Transverse colon (tissue), 4 donors: ENCODE results near the gene ESCO1. TPM values are rescaled to one million over a fixed set of nuclear protein-coding genes. Genes with fewer than 3 reads are reported as not detected.

ENCODE experiments used
- DNase-seq: peaks from one replicate; pipeline ENCODE4 v3.0.0-alpha.2; 2019
- H3K27ac ChIP-seq, 4 donors: fragments of 200-600 bp; sonication (generic); 2 replicates each; pipeline ENCODE4 v1.5.1; 2016 to 2018; ENCODE audit warnings: inconsistent platforms in 4 of 4
- H3K27me3 ChIP-seq: fragments of 200-600 bp; sonication (generic); 2 replicates; pipeline ENCODE4 v1.5.1; 2017; ENCODE audit warnings: inconsistent platforms
- H3K36me3 ChIP-seq, 4 donors: fragments of 200-600 bp; sonication (generic); 2 replicates each; pipeline ENCODE4 v1.5.1; 2017 to 2019; ENCODE audit warnings: inconsistent platforms in 4 of 4
- H3K4me1 ChIP-seq, 4 donors: fragments of 200-600 bp; sonication (generic); 2 replicates each; pipeline ENCODE4 v1.5.1; 2017 to 2020; ENCODE audit warnings: inconsistent platforms in 4 of 4
- H3K4me3 ChIP-seq, 4 donors: fragments of 200-600 bp; sonication (generic); 1 replicate in 1 of 4; 2 replicates in 3 of 4; pipeline versions ENCODE4 v1.5.1 to v1.6.1; 2017 to 2019; ENCODE audit warnings: inconsistent platforms in 4 of 4
- H3K9me3 ChIP-seq, 2 donors: fragments of 200-600 bp; sonication (generic); 2 replicates each; pipeline ENCODE4 v1.5.1; 2017 to 2019; ENCODE audit warnings: inconsistent platforms in 2 of 2
- EP300 ChIP-seq: sonication (generic); formaldehyde crosslinking; IDR thresholded peaks from one replicate; pipeline ENCODE4 v1.6.1; 2017; ENCODE audit warnings: antibody characterized with exemption, low read depth
- POLR2A ChIP-seq: fragments of 450-650 bp; IDR thresholded peaks from one replicate; pipeline ENCODE4 v1.6.1; 2016; ENCODE audit warnings: antibody characterized with exemption, mild to moderate bottlenecking, moderate library complexity
- POLR2AphosphoS5 ChIP-seq, 3 donors: sonication (generic); formaldehyde crosslinking; IDR thresholded peaks; one replicate each; pipeline ENCODE4 v1.6.1; 2016; ENCODE audit warnings: antibody characterized with exemption in 3 of 3
- WGBS, 2 donors: methylation state at CpG; one replicate each; pipeline ENCODE4 v1.1.5; 2018; ENCODE audit warnings: low coverage in 1 of 2; 5-methylcytosine and 5-hydroxymethylcytosine counted together
- in situ Hi-C, 4 donors: fragments of 200-750 bp; cut with MboI; loops; one replicate each; pipeline versions ENCODE4 v1.15.0 to v1.15.1; 2017; ENCODE audit warnings: low sequenced_read_pairs in 3 of 4, low pct_ligation_motif_present in 1 of 4, low pct_unique_long_range_greater_than_20kb in 1 of 4
- intact Hi-C: fragments of 100-400 bp; cut with DNase I; formaldehyde crosslinking; loops from one replicate; pipeline ENCODE4 v1.15.1; 2023; ENCODE audit warnings: low total_unique reads
- total RNA-seq, 4 donors: library from RNA; depleted of rRNA; stranded (reverse); fragments of >200 nt; gene quantifications; one replicate each; pipeline ENCODE4 v1.1.0, GENCODE V29; 2016
- TF ChIP-seq, protein P1 (sequence below), 5 experiments: fragments of 200-600 bp in 3 of 5; fragments of 450-650 bp in 2 of 5; sonication (generic) in 3 of 5; IDR thresholded peaks; 1 replicate in 2 of 5; 2 replicates in 3 of 5; pipeline ENCODE4 v1.5.1; 2016 to 2017; ENCODE audit warnings: antibody characterized with exemption in 5 of 5, inconsistent platforms in 3 of 5, mild to moderate bottlenecking in 2 of 5, moderate library complexity in 1 of 5

ESCO1 gene
- total RNA-seq, 4 donors from 2014 or later: 7.1 to 39.0 (median 18.6) TPM

GRCh38 chr18:21490748-21491147 lies 109.8 kb downstream of the ESCO1 start:
- in situ Hi-C loops: no loop called here
- H3K27me3 ChIP-seq: no peaks in the 10 kb centered on the region
- no peak overlapping the region for H3K27ac ChIP-seq
- no peaks in the 10 kb centered on the region for H3K9me3 ChIP-seq
- H3K36me3 ChIP-seq: no peaks in the 10 kb centered on the region
- DNase-seq: no peak
- WGBS, 2 donors: 69 to 71% methylated on average over 1 to 4 of the region's 4 CpGs
- H3K4me1 ChIP-seq: no peaks in the 10 kb centered on the region
- no peak overlapping the region for H3K4me3 ChIP-seq
- TF ChIP-seq EP300 (no peak), POLR2AphosphoS5 (IDR thresholded peaks at IDR 0.05) (no peak), POLR2A (no peak)
- TF ChIP-seq, protein P1, sequence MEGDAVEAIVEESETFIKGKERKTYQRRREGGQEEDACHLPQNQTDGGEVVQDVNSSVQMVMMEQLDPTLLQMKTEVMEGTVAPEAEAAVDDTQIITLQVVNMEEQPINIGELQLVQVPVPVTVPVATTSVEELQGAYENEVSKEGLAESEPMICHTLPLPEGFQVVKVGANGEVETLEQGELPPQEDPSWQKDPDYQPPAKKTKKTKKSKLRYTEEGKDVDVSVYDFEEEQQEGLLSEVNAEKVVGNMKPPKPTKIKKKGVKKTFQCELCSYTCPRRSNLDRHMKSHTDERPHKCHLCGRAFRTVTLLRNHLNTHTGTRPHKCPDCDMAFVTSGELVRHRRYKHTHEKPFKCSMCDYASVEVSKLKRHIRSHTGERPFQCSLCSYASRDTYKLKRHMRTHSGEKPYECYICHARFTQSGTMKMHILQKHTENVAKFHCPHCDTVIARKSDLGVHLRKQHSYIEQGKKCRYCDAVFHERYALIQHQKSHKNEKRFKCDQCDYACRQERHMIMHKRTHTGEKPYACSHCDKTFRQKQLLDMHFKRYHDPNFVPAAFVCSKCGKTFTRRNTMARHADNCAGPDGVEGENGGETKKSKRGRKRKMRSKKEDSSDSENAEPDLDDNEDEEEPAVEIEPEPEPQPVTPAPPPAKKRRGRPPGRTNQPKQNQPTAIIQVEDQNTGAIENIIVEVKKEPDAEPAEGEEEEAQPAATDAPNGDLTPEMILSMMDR (IDR thresholded peaks at IDR 0.05): no peak
- intact Hi-C loops: no loop called here

- no peaks in the 10 kb centered on the region for H3K4me1 ChIP-seq
- 92 to 95% methylated on average over 4 to 15 of the region's 15 CpGs for WGBS, 2 donors
- H3K27ac ChIP-seq: no peak overlapping the region
- no peaks in the 10 kb centered on the region for H3K27me3 ChIP-seq
- DNase-seq: no peak
- no peaks in the 10 kb centered on the region for H3K36me3 ChIP-seq
- in situ Hi-C loops: no loop called here
- TF ChIP-seq EP300 (no peak), POLR2AphosphoS5 (IDR thresholded peaks at IDR 0.05) (no peak), POLR2A (no peak)
- TF ChIP-seq, protein P1 (IDR thresholded peaks at IDR 0.05): no peak
- H3K4me3 ChIP-seq: no peak overlapping the region
- intact Hi-C loops: no loop called here
- H3K9me3 ChIP-seq: no peaks in the 10 kb centered on the region
These were observed 110.5 kb downstream of the ESCO1 start for GRCh38 chr18:21489919-21490495.

DNA sequence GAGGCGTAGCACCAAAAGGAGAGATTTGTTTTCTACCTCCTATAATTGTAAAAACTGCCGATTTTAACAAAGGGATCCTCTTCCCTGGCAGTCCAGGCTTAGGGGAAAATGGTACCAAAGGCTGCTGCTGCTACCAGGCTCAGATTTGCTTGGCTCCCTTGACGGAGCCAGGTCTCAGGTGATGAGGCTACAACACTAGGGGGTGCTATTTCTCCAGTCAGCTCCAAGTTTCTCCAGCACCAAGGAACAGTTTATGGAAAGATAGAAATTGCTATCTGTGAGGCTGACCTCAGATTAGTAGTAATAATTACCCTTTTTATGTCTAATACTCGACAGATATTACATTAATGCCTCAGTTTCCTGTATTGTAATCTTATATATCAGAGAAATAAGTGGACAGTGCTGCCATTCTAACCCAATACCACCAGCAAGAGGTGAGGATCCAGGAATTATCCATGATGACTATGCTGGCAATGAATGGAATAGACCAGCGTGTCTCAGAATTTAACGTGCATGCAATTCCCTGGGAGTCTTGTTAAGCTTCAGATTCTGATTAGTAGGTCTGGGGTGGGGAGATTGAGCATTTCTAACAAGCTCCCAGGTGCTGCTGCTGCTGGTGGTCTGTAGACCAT lies 111.3 kb downstream of the ESCO1 start:
- in situ Hi-C loops (no loop called here), intact Hi-C loops (no loop called here)
- no peaks in the 10 kb centered on the region for H3K9me3 ChIP-seq
- WGBS, 2 donors: 57 to 83% methylated on average over 1 to 6 of the region's 6 CpGs
- no peaks in the 10 kb centered on the region for H3K4me1 ChIP-seq
- no peaks in the 10 kb centered on the region for H3K27me3 ChIP-seq
- no peaks in the 10 kb centered on the region for H3K36me3 ChIP-seq
- no peak overlapping the region for H3K4me3 ChIP-seq
- no peak for TF ChIP-seq POLR2A
- TF ChIP-seq EP300: no peak
- TF ChIP-seq, protein P1 (IDR thresholded peaks at IDR 0.05): peak; percentile 51 to 70 (median 68)
- no peak for TF ChIP-seq POLR2AphosphoS5 (IDR thresholded peaks at IDR 0.05)
- peak; percentile 47 for DNase-seq
- no peak overlapping the region for H3K27ac ChIP-seq

GRCh38 chr18:21486905-21487437 lies 113.5 kb downstream of the ESCO1 start:
- intact Hi-C loops: no loop called here
- no peak for DNase-seq
- no peak overlapping the region for H3K27ac ChIP-seq
- H3K27me3 ChIP-seq: no peaks in the 10 kb centered on the region
- no peak for TF ChIP-seq POLR2AphosphoS5 (IDR thresholded peaks at IDR 0.05)
- TF ChIP-seq, protein P1 (IDR thresholded peaks at IDR 0.05): no peak
- no peak for TF ChIP-seq POLR2A
- TF ChIP-seq EP300: no peak
- WGBS, 2 donors: 70 to 81% methylated on average over 1 to 3 of the region's 3 CpGs
- no peaks in the 10 kb centered on the region for H3K9me3 ChIP-seq
- in situ Hi-C loops: no loop called here
- no peak overlapping the region for H3K4me3 ChIP-seq
- H3K4me1 ChIP-seq: no peaks in the 10 kb centered on the region
- no peaks in the 10 kb centered on the region for H3K36me3 ChIP-seq
